ENCODE data around the gene SMAD4. TPM values are rescaled to one million over a fixed set of nuclear protein-coding genes. Genes with fewer than 3 reads are reported as not detected.
"Not testable (repeated sequence)": the region's sequence is repeated elsewhere in the genome, so short reads cannot be mapped to it uniquely, and the experiment has no call there.

SMAD4 gene
- total RNA-seq, 1 donor from 2014 or later = 88.7 TPM

DNA sequence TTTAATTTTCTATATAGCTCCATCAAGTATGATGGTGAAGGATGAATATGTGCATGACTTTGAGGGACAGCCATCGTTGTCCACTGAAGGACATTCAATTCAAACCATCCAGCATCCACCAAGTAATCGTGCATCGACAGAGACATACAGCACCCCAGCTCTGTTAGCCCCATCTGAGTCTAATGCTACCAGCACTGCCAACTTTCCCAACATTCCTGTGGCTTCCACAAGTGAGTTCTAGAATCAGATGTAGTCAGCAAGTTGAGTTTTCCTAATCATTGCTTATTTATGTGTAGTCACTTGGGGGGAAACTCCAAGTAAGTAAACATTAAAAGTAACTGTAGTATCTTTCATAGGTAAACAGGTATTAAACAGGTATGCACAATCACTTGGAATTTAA, 24.8 kb downstream of the SMAD4 start:
- no peak for DNase-seq (ENCODE audit: low spot score)
- intact Hi-C loops (cut with DNase I) = no loop called here

DNA sequence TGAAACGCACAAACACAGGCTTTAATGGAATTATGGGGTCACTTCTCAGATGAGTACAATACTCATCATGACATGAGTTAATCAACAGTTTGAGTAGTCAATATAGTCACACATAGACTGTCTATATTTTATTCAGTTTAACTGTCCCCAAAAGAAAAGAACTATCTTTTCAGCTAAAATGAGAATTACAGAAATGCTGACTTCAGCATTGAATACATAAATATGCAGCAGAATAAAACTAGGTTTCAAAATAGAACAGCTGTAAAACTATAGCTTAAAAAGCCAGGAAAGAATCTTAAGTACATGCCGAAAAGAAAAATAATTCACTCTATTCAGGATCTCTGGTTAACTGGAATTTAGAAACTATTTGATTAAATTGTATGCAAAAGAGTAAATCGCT, 30.0 kb downstream of the SMAD4 start:
- intact Hi-C loops (cut with DNase I) = no loop called here
- no peak for DNase-seq (ENCODE audit: low spot score)

- intact Hi-C loops (cut with DNase I) = no loop called here
- DNase-seq (ENCODE audit: low spot score) = no peak
Observed at GRCh38 chr18:51064256-51064655, 34.2 kb downstream of the SMAD4 start.

- intact Hi-C loops (cut with DNase I) = no loop called here
- no peak for DNase-seq (ENCODE audit: low spot score)
Observed at GRCh38 chr18:51066273-51066672, 36.3 kb downstream of the SMAD4 start.

- intact Hi-C loops (cut with DNase I) = no loop called here
- no peak for DNase-seq (ENCODE audit: low spot score)
Observed at GRCh38 chr18:51068105-51068504, 38.1 kb downstream of the SMAD4 start.

DNA sequence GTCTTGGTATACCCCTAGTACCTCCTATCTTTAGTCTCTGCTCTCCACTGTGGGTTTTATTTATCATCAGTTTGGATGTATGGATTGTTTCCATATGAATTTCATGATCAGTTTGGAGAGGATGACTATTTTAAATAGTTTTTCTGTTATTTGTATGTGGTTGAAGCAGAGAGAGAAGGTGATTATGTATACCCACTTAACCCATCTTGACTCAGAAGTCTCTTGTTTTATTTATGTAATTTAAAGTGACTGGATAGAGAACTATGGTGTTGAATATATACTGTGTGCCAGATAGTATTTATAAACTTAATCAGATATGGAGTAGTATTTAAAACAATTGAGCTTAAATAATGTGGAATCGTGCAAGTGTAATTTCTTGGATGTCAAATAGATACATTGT, 39.9 kb downstream of the SMAD4 start:
- intact Hi-C loops (cut with DNase I) = no loop called here
- no peak for DNase-seq (ENCODE audit: low spot score)

- intact Hi-C loops (cut with DNase I) = no loop called here
- DNase-seq (ENCODE audit: low spot score) = no peak
Observed at GRCh38 chr18:51070545-51070944, 40.5 kb downstream of the SMAD4 start.

GRCh38 chr18:51072586-51073313, 42.7 kb downstream of the SMAD4 start:
- intact Hi-C loops (cut with DNase I) = no loop called here
- DNase-seq (ENCODE audit: low spot score) = no peak

DNA sequence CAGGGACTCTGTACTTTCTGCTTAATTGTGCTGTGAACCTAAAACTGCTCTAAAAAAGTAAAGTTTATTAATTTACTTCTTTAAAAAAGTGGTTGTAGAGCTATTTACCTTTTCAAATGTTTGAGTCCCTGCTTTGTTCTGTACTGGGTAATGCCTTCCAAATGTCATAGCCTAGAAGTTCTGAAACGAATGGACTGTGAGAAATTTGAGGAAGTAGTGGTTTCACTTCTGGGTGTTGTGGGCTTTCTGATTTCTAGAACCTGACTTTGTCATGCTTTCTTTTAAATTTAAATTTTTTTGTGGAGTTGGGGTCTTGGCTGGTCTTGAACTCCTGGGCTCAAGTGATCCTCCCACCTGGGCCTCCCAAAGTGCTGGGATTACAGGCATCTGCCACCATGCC, 44.6 kb downstream of the SMAD4 start:
- DNase-seq (ENCODE audit: low spot score) = no peak
- intact Hi-C loops (cut with DNase I) = no loop called here

DNA sequence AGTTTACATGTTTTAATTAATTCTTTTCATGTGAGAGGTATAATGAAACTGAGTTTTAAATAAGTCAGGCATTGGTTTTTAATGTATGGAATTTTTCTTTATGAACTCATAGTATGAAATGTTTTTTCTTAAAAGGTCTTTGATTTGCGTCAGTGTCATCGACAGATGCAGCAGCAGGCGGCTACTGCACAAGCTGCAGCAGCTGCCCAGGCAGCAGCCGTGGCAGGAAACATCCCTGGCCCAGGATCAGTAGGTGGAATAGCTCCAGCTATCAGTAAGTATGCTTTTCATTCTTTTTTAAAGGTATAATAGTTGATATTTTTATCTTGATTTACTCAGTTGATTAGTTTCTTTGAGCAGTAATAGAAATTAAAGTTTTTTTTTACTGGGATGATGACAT, 46.5 kb downstream of the SMAD4 start:
- intact Hi-C loops (cut with DNase I) = no loop called here
- DNase-seq (ENCODE audit: low spot score) = no peak

DNA sequence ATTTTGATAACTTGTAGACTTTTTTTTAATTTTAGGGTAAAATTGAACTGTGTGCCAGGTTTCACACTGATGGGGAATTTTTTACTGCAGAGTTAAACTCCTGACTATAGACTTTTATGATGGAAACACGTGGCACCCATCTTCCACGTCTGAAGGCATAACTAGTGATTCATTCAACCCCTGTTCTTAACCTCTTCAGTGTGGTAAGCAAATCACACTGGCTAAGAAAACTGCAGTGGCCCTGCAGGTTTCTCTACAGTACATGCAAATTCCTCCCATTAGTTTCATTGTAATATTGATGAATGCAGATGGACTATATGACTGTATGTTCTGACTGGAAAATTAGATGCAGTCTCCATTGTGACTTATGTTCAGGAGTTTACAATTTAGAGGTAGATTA, 47.2 kb downstream of the SMAD4 start:
- no peak for DNase-seq (ENCODE audit: low spot score)
- intact Hi-C loops (cut with DNase I) = no loop called here

DNA sequence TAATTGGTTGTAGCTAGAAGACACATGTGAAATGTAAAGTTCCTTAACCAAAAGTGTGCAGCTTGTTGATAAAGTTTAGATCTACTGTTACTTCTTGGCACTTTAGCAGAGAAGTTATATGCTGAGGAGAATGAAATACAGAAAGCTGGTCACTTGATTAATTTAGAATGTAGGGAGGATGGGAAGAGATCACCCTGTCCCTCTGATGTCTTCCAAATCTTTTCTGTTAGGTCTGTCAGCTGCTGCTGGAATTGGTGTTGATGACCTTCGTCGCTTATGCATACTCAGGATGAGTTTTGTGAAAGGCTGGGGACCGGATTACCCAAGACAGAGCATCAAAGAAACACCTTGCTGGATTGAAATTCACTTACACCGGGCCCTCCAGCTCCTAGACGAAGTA, 48.0 kb downstream of the SMAD4 start:
- intact Hi-C loops (cut with DNase I) = no loop called here
- DNase-seq (ENCODE audit: low spot score) = no peak

- no peak for DNase-seq (ENCODE audit: low spot score)
- intact Hi-C loops (cut with DNase I) = no loop called here
Observed at GRCh38 chr18:51082571-51083267, 52.7 kb downstream of the SMAD4 start.

- intact Hi-C loops (cut with DNase I) = no loop called here
- DNase-seq (ENCODE audit: low spot score) = no peak
Observed at GRCh38 chr18:51083398-51083797, 53.4 kb downstream of the SMAD4 start.

DNA sequence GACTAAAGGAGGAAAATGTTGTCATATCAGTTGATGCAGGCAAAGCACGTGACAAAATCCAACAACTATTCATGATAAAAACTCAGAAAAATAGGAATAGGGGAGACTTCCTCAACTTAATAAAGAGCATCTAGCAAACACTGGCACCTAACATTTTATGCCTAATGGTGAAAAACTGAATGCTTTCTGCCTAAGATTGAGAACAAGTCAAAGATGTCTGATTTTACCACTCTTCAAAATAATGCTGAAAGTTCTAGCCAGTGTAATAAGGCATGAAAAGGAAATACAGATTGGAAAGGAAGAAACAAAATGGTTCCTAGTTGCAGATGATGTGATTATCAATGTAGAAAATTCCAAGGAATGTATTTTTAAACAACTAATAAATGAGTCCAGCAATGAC, 58.4 kb downstream of the SMAD4 start:
- intact Hi-C loops (cut with DNase I) = no loop called here
- DNase-seq (ENCODE audit: low spot score) = no peak

DNA sequence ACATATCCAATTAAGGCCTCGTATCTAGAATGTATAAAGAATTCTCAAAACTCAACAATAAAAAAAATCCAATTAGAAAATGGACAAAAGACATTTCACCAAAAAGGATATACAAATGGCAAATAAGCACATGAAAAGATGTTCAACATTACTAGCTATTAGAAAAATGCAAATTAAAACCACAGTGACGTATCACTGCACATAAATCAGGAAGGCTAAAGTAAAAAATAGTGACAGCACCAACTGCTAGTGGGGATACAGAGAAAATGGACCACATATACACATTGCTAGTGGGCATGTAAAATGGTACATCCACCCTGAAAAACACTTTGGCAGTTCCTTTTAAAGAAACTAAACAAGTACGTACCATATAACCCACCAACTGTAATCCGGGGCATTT, 59.7 kb downstream of the SMAD4 start:
- intact Hi-C loops (cut with DNase I) = no loop called here

DNA sequence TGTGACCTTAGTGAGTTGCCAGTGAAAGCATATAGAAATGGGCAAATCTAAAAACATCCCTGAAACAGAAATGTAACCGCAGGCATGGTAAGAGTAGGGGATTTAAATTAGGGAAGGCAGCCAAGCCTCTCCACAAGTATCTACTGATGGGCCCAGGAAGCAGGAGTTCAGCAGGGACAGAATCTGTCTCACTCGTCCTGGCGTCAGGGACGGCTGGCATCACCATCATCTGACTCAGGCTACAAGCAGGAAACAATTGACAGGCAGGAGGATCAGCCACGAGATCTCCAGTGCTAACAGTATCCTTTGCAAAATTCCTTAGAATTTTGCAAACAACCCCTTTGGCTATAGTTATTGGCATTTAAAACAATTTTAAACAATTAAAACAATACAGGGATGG, 61.3 kb downstream of the SMAD4 start:
- intact Hi-C loops (cut with DNase I) = no loop called here
- no peak for DNase-seq (ENCODE audit: low spot score)

More for the DNA sequence above, 59.7 kb downstream of the SMAD4 start:
- no peak for DNase-seq (ENCODE audit: low spot score)

DNA sequence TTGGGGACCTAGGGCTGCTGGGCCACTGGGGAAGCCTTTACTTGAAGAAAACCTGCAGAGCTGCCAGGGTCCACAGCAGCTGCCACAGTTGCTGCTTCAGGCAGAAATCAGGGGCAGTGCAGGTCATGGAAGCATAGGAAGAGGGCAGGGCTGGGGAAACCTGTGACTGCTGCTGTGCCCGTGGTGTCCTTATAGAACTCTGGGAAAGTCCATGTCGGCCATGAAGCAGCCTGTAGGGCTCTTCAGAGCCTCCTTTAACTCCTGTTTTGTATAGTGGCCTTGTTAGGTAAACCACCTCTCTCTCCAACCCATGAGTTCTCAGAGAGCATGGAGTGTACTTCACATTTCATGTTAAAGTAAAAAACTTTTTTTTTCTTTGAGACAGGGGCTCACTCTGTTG, 62.1 kb downstream of the SMAD4 start:
- intact Hi-C loops (cut with DNase I) = no loop called here
- DNase-seq (ENCODE audit: low spot score) = no peak

GRCh38 chr18:51092967-51093366, 63.0 kb downstream of the SMAD4 start:
- intact Hi-C loops (cut with DNase I); DNase-seq (ENCODE audit: low spot score): not testable (repeated sequence)

DNA sequence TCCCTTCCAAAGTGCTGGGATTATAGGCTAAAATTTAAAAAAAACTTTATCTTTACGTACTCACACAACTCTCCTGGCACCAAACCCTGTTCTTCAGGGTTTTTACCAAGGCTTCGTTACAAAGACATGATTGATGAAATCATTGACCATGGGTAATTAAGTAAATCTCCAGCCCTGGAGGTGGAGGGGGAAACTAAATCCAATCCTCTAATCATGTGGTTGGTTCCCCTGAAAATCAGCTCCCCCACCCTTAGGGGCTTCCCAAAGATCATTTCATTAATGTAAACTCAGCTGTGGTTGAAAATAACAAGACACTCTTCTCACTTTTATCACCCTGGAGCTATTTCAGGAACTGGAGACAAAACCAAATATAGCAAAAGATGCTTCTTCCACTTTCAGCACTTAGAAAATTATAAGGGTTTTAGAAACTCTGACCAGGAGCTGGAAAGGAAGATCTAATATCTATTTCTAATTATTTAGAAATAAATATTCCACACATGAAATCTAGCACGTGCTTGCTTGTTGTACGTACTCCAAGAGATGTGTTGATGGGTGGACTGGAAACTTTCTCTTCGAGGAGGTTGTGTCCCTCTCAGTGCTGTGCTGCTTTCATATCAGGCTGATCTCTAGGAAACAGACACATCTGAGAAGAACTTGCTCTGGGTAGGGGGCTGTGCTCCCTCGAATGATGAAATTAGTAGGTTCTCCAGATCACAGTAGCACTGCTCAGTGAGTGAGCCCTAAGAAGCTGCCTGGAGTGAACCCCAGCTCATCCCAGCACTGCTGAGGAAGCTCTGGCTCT, 67.2 kb downstream of the SMAD4 start:
- intact Hi-C loops (cut with DNase I) = no loop called here
- DNase-seq (ENCODE audit: low spot score) = no peak

DNA sequence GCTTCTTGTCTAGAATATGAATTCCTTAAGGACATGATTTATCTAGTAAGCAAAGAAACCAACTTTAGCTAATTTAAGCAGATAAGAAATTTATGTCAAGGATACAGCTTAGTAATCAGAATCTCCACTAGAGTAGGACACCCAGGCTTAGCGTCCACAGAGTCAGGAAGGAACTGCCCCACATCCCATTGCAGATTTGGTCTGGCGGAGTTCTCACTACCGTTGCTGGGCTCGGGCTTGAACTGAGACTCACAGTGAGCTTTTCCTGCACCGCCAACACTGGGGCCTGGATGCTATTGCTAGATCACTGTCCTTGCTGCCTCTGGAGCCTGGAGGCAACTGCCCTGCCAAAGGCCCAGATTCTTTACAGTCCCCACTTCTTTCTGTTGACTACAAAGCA, 68.1 kb downstream of the SMAD4 start:
- DNase-seq (ENCODE audit: low spot score) = no peak
- intact Hi-C loops (cut with DNase I) = no loop called here

All from cardiac septum (tissue), 1 donor.